Measurements from ENCODE around the gene DHX9.
A peak's percentile ranks its signal among the peaks of the same experiment; 100 is the strongest.

DHX9 gene

GRCh38 chr1:182839209-182840066 is at the start of gene DHX9:
Gene DHX9, plus strand, starts transcription at chr1:182839347. Its CDS starts 3,220 bp downstream, at chr1:182842567.
- peak; percentile 80 for DNase-seq (ENCODE audit: low read depth)

- DNase-seq (ENCODE audit: low read depth) = no peak
Measured at GRCh38 chr1:182791281-182792179, 47.6 kb upstream of the DHX9 start.

GRCh38 chr1:182794091-182794490 is 45.1 kb upstream of the DHX9 start:
- DNase-seq (ENCODE audit: low read depth) = no peak

GRCh38 chr1:182794676-182795201 is 44.4 kb upstream of the DHX9 start:
- DNase-seq (ENCODE audit: low read depth) = no peak

- no peak for DNase-seq (ENCODE audit: low read depth)
Measured at GRCh38 chr1:182795563-182796228, 43.5 kb upstream of the DHX9 start.

- DNase-seq (ENCODE audit: low read depth) = no peak
Measured at GRCh38 chr1:182802006-182802803, 36.9 kb upstream of the DHX9 start.

- no peak for DNase-seq (ENCODE audit: low read depth)
Measured at GRCh38 chr1:182803846-182804245, 35.3 kb upstream of the DHX9 start.

- DNase-seq (ENCODE audit: low read depth) = no peak
Measured at GRCh38 chr1:182806015-182806678, 33.0 kb upstream of the DHX9 start.

- no peak for DNase-seq (ENCODE audit: low read depth)
Measured at GRCh38 chr1:182807907-182808306, 31.2 kb upstream of the DHX9 start.

GRCh38 chr1:182809414-182809957 is 29.7 kb upstream of the DHX9 start:
- DNase-seq (ENCODE audit: low read depth) = no peak

- DNase-seq (ENCODE audit: low read depth) = no peak
Measured at GRCh38 chr1:182811975-182812722, 27.0 kb upstream of the DHX9 start.

- no peak for DNase-seq (ENCODE audit: low read depth)
Measured at GRCh38 chr1:182816863-182817262, 22.3 kb upstream of the DHX9 start.

GRCh38 chr1:182817802-182818201 is 21.3 kb upstream of the DHX9 start:
- no peak for DNase-seq (ENCODE audit: low read depth)

GRCh38 chr1:182823220-182823619 is 15.9 kb upstream of the DHX9 start:
- no peak for DNase-seq (ENCODE audit: low read depth)

GRCh38 chr1:182826892-182827291 is 12.3 kb upstream of the DHX9 start:
- DNase-seq (ENCODE audit: low read depth) = no peak

- DNase-seq (ENCODE audit: low read depth) = no peak
Measured at GRCh38 chr1:182829285-182829932, 9.7 kb upstream of the DHX9 start.

- DNase-seq (ENCODE audit: low read depth) = no peak
Measured at GRCh38 chr1:182833271-182833670, 5.9 kb upstream of the DHX9 start.

- no peak for DNase-seq (ENCODE audit: low read depth)
Measured at GRCh38 chr1:182834326-182834725, 4.8 kb upstream of the DHX9 start.

- DNase-seq (ENCODE audit: low read depth) = no peak
Measured at GRCh38 chr1:182835806-182836205, 3.3 kb upstream of the DHX9 start.

All from fibroblast of the conjunctiva (primary cell).